GM12878 (cell line): ENCODE data around the gene NOD1. TPM values are rescaled to one million over a fixed set of nuclear protein-coding genes. Genes with fewer than 3 reads are reported as not detected.

Experiments
- ATAC-seq: fragments of 200-7000 bp; cut with Tn5 transposase; 3 replicates; pipeline ENCODE4 v1.9.1; 2020; ENCODE audit warnings: mild to moderate bottlenecking, moderate library complexity
- BruUV-seq: library from RNA; stranded (reverse); fragments of 400-500 nt; replicated peaks from 2 replicates; lab custom pipeline; 2021; lab: Mats Ljungman, UMichigan
- CTCF ChIA-PET: fragments of 300-600 bp; sonication (Branson Sonifier 250); formaldehyde crosslinking; extraction: SDS; loops from one replicate; lab custom pipeline; 2021; ENCODE audit warnings: inconsistent platforms; lab: Yijun Ruan, JAX
- POLR2A ChIA-PET: fragments of 350-600 bp; formaldehyde crosslinking; extraction: SDS; loops from one replicate; lab custom pipeline; 2021; ENCODE audit warnings: inconsistent platforms; lab: Charles Lee
- RAD21 ChIA-PET: fragments of 300-600 bp; sonication (Branson Sonifier 250); formaldehyde crosslinking; loops from one replicate; lab custom pipeline; 2023; ENCODE audit warnings: antibody characterized with exemption; ENCODE audit not compliant: unreplicated experiment; lab: Charles Lee
- SMC1A ChIA-PET: fragments of 300-600 bp; sonication (Branson Sonifier 250); formaldehyde crosslinking; loops from one replicate; lab custom pipeline; 2023; ENCODE audit not compliant: unreplicated experiment, uncharacterized antibody; lab: Charles Lee
- DNase-seq: peaks from one replicate; pipeline ENCODE4 v3.0.0-alpha.2; 2011; ENCODE audit warnings: low read depth, low spot score
- FAIRE-seq: peaks from 3 replicates; lab custom pipeline; 2011; peaks lifted over from hg19 to GRCh38; lab: Jason Lieb, UNC
- H2AFZ ChIP-seq: 2 replicates; pipeline ENCODE4 v1.6.0; 2011; ENCODE audit warnings: low read depth, low read length, control low read depth; ENCODE audit not compliant: control insufficient read depth
- H3K27ac ChIP-seq: 2 replicates; pipeline ENCODE4 v1.5.1; 2011; ENCODE audit warnings: control low read depth; ENCODE audit not compliant: control insufficient read depth, insufficient read depth
- H3K27me3 ChIP-seq, 2 experiments: replicated peaks in 1 of 2; 2 replicates each; pipeline versions ENCODE4 v1.6.0 to v1.6.1; 2011; ENCODE audit warnings: low read length in 1 of 2; ENCODE audit not compliant: control insufficient read depth in 2 of 2, insufficient read depth in 2 of 2
- H3K36me3 ChIP-seq, 2 experiments: 2 replicates each; pipeline ENCODE4 v1.5.1; 2011; ENCODE audit warnings: low read length in 1 of 2; ENCODE audit not compliant: control insufficient read depth in 2 of 2, insufficient read depth in 2 of 2
- H3K4me1 ChIP-seq: 2 replicates; pipeline ENCODE4 v1.6.1; 2011; ENCODE audit warnings: mild to moderate bottlenecking, low read length, moderate library complexity, mixed read lengths; ENCODE audit not compliant: control insufficient read depth, insufficient read depth
- H3K4me2 ChIP-seq: 2 replicates; pipeline ENCODE4 v1.6.0; 2011; ENCODE audit warnings: control low read depth; ENCODE audit not compliant: control insufficient read depth, insufficient read depth
- H3K4me3 ChIP-seq: fragments of 200-600 bp; sonication (generic); 2 replicates; pipeline ENCODE4 v1.5.1; 2016
- H3K79me2 ChIP-seq: 2 replicates; pipeline ENCODE4 v1.6.0; 2011; ENCODE audit warnings: low read length; ENCODE audit not compliant: control insufficient read depth, insufficient read depth
- H3K9ac ChIP-seq: 2 replicates; pipeline ENCODE4 v1.8.0; 2011; ENCODE audit warnings: low read length, control low read depth, mixed read lengths; ENCODE audit not compliant: control insufficient read depth, insufficient read depth
- H3K9me3 ChIP-seq: replicated peaks from 3 replicates; pipeline ENCODE4 v1.5.1; 2011; ENCODE audit warnings: mild to moderate bottlenecking, low read length; ENCODE audit not compliant: control insufficient read depth, insufficient read depth
- H4K20me1 ChIP-seq: 2 replicates; pipeline ENCODE4 v1.6.0; 2011; ENCODE audit not compliant: control insufficient read depth, insufficient read depth
- BCL11A ChIP-seq: IDR thresholded peaks from 2 replicates; pipeline ENCODE4 v1.6.1; 2011; ENCODE audit warnings: low read depth, low read length
- BHLHE40 ChIP-seq, 2 experiments: fragments of 450-650 bp in 1 of 2; IDR thresholded peaks; 2 replicates each; pipeline ENCODE4 v1.6.1; 2011 to 2017; ENCODE audit warnings: low read depth in 2 of 2, borderline replicate concordance in 1 of 2, improper control_type of control experiment in 1 of 2, low read length in 1 of 2, mild to moderate bottlenecking in 1 of 2
- ETV6 ChIP-seq, 2 experiments: fragments of 450-650 bp in 1 of 2; IDR thresholded peaks in 1 of 2; conservative IDR thresholded peaks in 1 of 2; 2 replicates each; pipeline ENCODE4 v1.6.1; 2014; ENCODE audit warnings: antibody characterized with exemption in 1 of 2, borderline replicate concordance in 1 of 2, low read depth in 1 of 2, mild to moderate bottlenecking in 1 of 2, moderate library complexity in 1 of 2
- EZH2 ChIP-seq: IDR thresholded peaks from 2 replicates; pipeline ENCODE4 v1.6.1; 2012; ENCODE audit warnings: low read depth, mild to moderate bottlenecking, control low read depth, inconsistent platforms, low read length, borderline replicate concordance; ENCODE audit not compliant: control insufficient read depth
- MEF2A ChIP-seq: IDR thresholded peaks from 2 replicates; pipeline ENCODE4 v1.6.1; 2011; ENCODE audit warnings: low read depth, mild to moderate bottlenecking, low read length, moderate library complexity; ENCODE audit not compliant: insufficient read depth
- NFXL1 ChIP-seq: fragments of 450-650 bp; IDR thresholded peaks from 2 replicates; pipeline ENCODE4 v1.6.1; 2017; ENCODE audit warnings: antibody characterized with exemption, mild to moderate bottlenecking, borderline replicate concordance
- NR2C1 ChIP-seq: fragments of 450-650 bp; IDR thresholded peaks from 2 replicates; pipeline ENCODE4 v1.6.1; 2017; ENCODE audit warnings: antibody characterized with exemption, mild to moderate bottlenecking, moderate library complexity
- NR2F1 ChIP-seq: fragments of 450-650 bp; conservative IDR thresholded peaks from 2 replicates; pipeline ENCODE4 v1.6.1; 2017; ENCODE audit warnings: mild to moderate bottlenecking
- RBBP5 ChIP-seq: fragments of 200-600 bp; sonication (generic); conservative IDR thresholded peaks from 2 replicates; pipeline ENCODE4 v1.6.1; 2016
- SMC3 ChIP-seq: IDR thresholded peaks from 2 replicates; pipeline ENCODE4 v1.6.1; 2011; ENCODE audit warnings: low read length, improper control_type of control experiment, borderline replicate concordance
- SPI1 ChIP-seq: IDR thresholded peaks from 2 replicates; pipeline ENCODE4 v1.6.1; 2011; ENCODE audit warnings: low read depth, mild to moderate bottlenecking, low read length, moderate library complexity, borderline replicate concordance; ENCODE audit not compliant: insufficient read depth
- WGBS: methylation state at CpG from one replicate; pipeline ENCODE4 v1.1.6; 2016; ENCODE audit warnings: low lambda C conversion rate; ENCODE audit not compliant: insufficient replicate concordance, insufficient coverage; ENCODE audit errors: missing lambda C conversion rate; 5-methylcytosine and 5-hydroxymethylcytosine counted together
- in situ Hi-C: fragments of 300-500 bp; cut with MboI; formaldehyde crosslinking; loops from 9 replicates; pipeline ENCODE4 v1.14.3; 2018; ENCODE audit warnings: mixed read lengths
- intact Hi-C: fragments of 100-400 bp; cut with micrococcal nuclease; formaldehyde crosslinking; loops from one replicate; pipeline ENCODE4 v1.14.2; 2022; ENCODE audit not compliant: unreplicated experiment
- polyA plus RNA-seq, 11 experiments: library from polyadenylated mRNA; depleted of rRNA in 4 of 11; unstranded in 6 of 11; stranded (reverse) in 5 of 11; fragments of >200 nt; fragmentation: Nextera tagmentation in 4 of 11; fragmentation: Illumina TruSeq in 1 of 11; extraction: Ambion mirVana in 4 of 11; extraction: Trizol in 1 of 11; gene quantifications; 1 replicate in 1 of 11; 2 replicates in 10 of 11; pipeline versions ENCODE4 v1.2.1 to v1.2.3, GENCODE V29; 2011 to 2016; ENCODE audit warnings: inconsistent platforms in 2 of 11, missing spikeins in 2 of 11, low read depth in 1 of 11
- total RNA-seq, 4 experiments: library from RNA; depleted of rRNA in 3 of 4; stranded (reverse); fragments of >200 nt in 3 of 4; fragmentation: Illumina TruSeq in 1 of 4; extraction: Trizol in 1 of 4; gene quantifications; 2 replicates each; pipeline versions ENCODE4 v1.2.1 to v1.2.3, GENCODE V29; 2013 to 2021
- TF ChIP-seq, protein P1 (sequence below), 3 experiments: IDR thresholded peaks in 2 of 3; conservative IDR thresholded peaks in 1 of 3; 2 replicates each; pipeline ENCODE4 v1.5.1; 2011; ENCODE audit warnings: low read depth in 3 of 3, low read length in 3 of 3, mild to moderate bottlenecking in 3 of 3, control low read depth in 2 of 3, moderate library complexity in 2 of 3, inconsistent platforms in 1 of 3, mixed read lengths in 1 of 3; ENCODE audit not compliant: control insufficient read depth in 2 of 3, insufficient read depth in 1 of 3; ENCODE audit errors: extremely low read depth in 1 of 3
- TF ChIP-seq, protein P2 (sequence below): IDR thresholded peaks from 2 replicates; pipeline ENCODE4 v1.6.1; 2012; ENCODE audit warnings: low read depth, low read length, improper control_type of control experiment
- TF ChIP-seq, protein P3 (sequence below): fragments of 450-650 bp; IDR thresholded peaks from 2 replicates; pipeline ENCODE4 v1.6.1; 2016; ENCODE audit warnings: mild to moderate bottlenecking, moderate library complexity, borderline replicate concordance

The NOD1 gene
- total and polyA plus RNA-seq, 10 of the 15 experiments (the other 5 are each of a cell fraction or from before 2014, with no cell fraction given), result 1.8 to 14.6 (median 8.9) TPM

GRCh38 chr7:30450240-30450982 is 28.2 kb downstream of the NOD1 start:
- no peak for DNase-seq
- RAD21 ChIA-PET, result no interaction called here
- Histone ChIP-seq H3K79me2 (no peaks in the 10 kb centered on the region), H3K36me3 (peaks cover 0 to 10% of the 10 kb centered on the region in 2 experiments; a peak in 2 of 4 replicates), H4K20me1 (no peaks in the 10 kb centered on the region), H3K27me3 (no peaks in the 10 kb centered on the region), H3K4me3 (no peak overlapping the region), H3K27ac (no peak overlapping the region), H3K9ac (no peak overlapping the region), H2AFZ (no peak overlapping the region), H3K4me1 (peaks cover 4% of the 10 kb centered on the region)
- WGBS, result 88% methylated on average over 6 of the region's 6 CpGs
- no TSS peak for BruUV-seq
- SMC1A ChIA-PET, result interaction anchor here (1.6 kb wide), 1 partner anchor 128 kb away, joined by 7 read pairs; no protein-coding TSS in a partner anchor
- in situ Hi-C loops, result no loop called here
- TF ChIP-seq SPI1, result no peak
- TF ChIP-seq, protein P1, sequence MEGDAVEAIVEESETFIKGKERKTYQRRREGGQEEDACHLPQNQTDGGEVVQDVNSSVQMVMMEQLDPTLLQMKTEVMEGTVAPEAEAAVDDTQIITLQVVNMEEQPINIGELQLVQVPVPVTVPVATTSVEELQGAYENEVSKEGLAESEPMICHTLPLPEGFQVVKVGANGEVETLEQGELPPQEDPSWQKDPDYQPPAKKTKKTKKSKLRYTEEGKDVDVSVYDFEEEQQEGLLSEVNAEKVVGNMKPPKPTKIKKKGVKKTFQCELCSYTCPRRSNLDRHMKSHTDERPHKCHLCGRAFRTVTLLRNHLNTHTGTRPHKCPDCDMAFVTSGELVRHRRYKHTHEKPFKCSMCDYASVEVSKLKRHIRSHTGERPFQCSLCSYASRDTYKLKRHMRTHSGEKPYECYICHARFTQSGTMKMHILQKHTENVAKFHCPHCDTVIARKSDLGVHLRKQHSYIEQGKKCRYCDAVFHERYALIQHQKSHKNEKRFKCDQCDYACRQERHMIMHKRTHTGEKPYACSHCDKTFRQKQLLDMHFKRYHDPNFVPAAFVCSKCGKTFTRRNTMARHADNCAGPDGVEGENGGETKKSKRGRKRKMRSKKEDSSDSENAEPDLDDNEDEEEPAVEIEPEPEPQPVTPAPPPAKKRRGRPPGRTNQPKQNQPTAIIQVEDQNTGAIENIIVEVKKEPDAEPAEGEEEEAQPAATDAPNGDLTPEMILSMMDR (IDR thresholded peaks at IDR 0.05 in 2 of 3, conservative IDR thresholded peaks at IDR 0.05 in 1 of 3; ENCODE audit: control insufficient read depth in 2 of 3, extremely low read depth in 1 of 3, insufficient read depth in 1 of 3, low read depth in 3 of 3, low read length in 3 of 3), result no peak
- TF ChIP-seq, protein P2, sequence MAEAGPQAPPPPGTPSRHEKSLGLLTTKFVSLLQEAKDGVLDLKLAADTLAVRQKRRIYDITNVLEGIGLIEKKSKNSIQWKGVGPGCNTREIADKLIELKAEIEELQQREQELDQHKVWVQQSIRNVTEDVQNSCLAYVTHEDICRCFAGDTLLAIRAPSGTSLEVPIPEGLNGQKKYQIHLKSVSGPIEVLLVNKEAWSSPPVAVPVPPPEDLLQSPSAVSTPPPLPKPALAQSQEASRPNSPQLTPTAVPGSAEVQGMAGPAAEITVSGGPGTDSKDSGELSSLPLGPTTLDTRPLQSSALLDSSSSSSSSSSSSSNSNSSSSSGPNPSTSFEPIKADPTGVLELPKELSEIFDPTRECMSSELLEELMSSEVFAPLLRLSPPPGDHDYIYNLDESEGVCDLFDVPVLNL, result no peak
- TF ChIP-seq MEF2A, result no peak
- TF ChIP-seq NFXL1, result no peak
- TF ChIP-seq, protein P3, sequence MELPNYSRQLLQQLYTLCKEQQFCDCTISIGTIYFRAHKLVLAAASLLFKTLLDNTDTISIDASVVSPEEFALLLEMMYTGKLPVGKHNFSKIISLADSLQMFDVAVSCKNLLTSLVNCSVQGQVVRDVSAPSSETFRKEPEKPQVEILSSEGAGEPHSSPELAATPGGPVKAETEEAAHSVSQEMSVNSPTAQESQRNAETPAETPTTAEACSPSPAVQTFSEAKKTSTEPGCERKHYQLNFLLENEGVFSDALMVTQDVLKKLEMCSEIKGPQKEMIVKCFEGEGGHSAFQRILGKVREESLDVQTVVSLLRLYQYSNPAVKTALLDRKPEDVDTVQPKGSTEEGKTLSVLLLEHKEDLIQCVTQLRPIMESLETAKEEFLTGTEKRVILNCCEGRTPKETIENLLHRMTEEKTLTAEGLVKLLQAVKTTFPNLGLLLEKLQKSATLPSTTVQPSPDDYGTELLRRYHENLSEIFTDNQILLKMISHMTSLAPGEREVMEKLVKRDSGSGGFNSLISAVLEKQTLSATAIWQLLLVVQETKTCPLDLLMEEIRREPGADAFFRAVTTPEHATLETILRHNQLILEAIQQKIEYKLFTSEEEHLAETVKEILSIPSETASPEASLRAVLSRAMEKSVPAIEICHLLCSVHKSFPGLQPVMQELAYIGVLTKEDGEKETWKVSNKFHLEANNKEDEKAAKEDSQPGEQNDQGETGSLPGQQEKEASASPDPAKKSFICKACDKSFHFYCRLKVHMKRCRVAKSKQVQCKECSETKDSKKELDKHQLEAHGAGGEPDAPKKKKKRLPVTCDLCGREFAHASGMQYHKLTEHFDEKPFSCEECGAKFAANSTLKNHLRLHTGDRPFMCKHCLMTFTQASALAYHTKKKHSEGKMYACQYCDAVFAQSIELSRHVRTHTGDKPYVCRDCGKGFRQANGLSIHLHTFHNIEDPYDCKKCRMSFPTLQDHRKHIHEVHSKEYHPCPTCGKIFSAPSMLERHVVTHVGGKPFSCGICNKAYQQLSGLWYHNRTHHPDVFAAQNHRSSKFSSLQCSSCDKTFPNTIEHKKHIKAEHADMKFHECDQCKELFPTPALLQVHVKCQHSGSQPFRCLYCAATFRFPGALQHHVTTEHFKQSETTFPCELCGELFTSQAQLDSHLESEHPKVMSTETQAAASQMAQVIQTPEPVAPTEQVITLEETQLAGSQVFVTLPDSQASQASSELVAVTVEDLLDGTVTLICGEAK, result no peak
- TF ChIP-seq EZH2, result no peak
- TF ChIP-seq RBBP5, result no peak
- no peak for TF ChIP-seq BHLHE40 (IDR thresholded peaks at IDR 0.05; ENCODE audit: borderline replicate concordance in 1 of 2, low read depth in 2 of 2, low read length in 1 of 2)
- TF ChIP-seq NR2F1, result no peak
- TF ChIP-seq NR2C1, result no peak
- TF ChIP-seq SMC3, result no peak
- no peak for TF ChIP-seq ETV6 (conservative IDR thresholded peaks at IDR 0.05 in 1 of 2, IDR thresholded peaks at IDR 0.05 in 1 of 2; ENCODE audit: borderline replicate concordance in 1 of 2, low read depth in 1 of 2)
- no peak for TF ChIP-seq BCL11A
- TF ChIP-seq, all 136 proteins: peak for 0
- no peaks in the 10 kb centered on the region for H3K9me3 ChIP-seq
- FAIRE-seq (no peak), ATAC-seq (no peak)
- H3K4me2 ChIP-seq, result no peak overlapping the region
- ChIA-PET CTCF (interaction anchor here (1.7 kb wide), 1 partner anchor 54 kb away, joined by 4 read pairs; no protein-coding TSS in a partner anchor), POLR2A (no interaction called here)
- intact Hi-C loops, result no loop called here
